ENCODE data around the gene KCTD5. TPM values are rescaled to one million over a fixed set of nuclear protein-coding genes. Genes with fewer than 3 reads are reported as not detected.
A peak's percentile ranks its signal among the peaks of the same experiment; 100 is the strongest.

KCTD5 gene
- total and polyA plus RNA-seq, 10 of the 15 experiments (the other 5 are each of a cell fraction or from before 2014, with no cell fraction given): 0.58 to 56.4 (median 37.3) TPM

- peak; percentile 76; the same call in 1 of the 2 replicates for TF ChIP-seq TCF3 (IDR thresholded peaks at IDR 0.05; ENCODE audit: borderline replicate concordance, insufficient read depth, low read depth, low read length)
- TF ChIP-seq NFIC (IDR thresholded peaks at IDR 0.05; ENCODE audit: low read depth, low read length): no peak
- peak; percentile 98 for TF ChIP-seq IKZF1 (conservative IDR thresholded peaks at IDR 0.05)
- TF ChIP-seq ZNF592 (IDR thresholded peaks at IDR 0.05): peak; percentile 30; the same call in 1 of the 2 replicates
- no peak; the same call in none of the 2 replicates for TF ChIP-seq DPF2 (IDR thresholded peaks at IDR 0.05)
- peak; percentile 84 for TF ChIP-seq POLR2A (IDR thresholded peaks at IDR 0.05; ENCODE audit: low read depth, low read length)
- TF ChIP-seq BACH1 (IDR thresholded peaks at IDR 0.05; ENCODE audit: borderline replicate concordance): peak; percentile 90
- no peak for TF ChIP-seq KDM1A (IDR thresholded peaks at IDR 0.05; ENCODE audit: borderline replicate concordance)
- TF ChIP-seq PRDM15 (CRISPR knock-in tag; IDR thresholded peaks at IDR 0.05): no peak
- TF ChIP-seq IKZF2 (IDR thresholded peaks at IDR 0.05): no peak
- 0 out of 2 replicates have a peak, but pooled peaks have one; percentile 41 for TF ChIP-seq STAT1 (conservative IDR thresholded peaks at IDR 0.05)
- TF ChIP-seq MTA2 (IDR thresholded peaks at IDR 0.05; ENCODE audit: low read depth): no peak
- TF ChIP-seq, protein P1, sequence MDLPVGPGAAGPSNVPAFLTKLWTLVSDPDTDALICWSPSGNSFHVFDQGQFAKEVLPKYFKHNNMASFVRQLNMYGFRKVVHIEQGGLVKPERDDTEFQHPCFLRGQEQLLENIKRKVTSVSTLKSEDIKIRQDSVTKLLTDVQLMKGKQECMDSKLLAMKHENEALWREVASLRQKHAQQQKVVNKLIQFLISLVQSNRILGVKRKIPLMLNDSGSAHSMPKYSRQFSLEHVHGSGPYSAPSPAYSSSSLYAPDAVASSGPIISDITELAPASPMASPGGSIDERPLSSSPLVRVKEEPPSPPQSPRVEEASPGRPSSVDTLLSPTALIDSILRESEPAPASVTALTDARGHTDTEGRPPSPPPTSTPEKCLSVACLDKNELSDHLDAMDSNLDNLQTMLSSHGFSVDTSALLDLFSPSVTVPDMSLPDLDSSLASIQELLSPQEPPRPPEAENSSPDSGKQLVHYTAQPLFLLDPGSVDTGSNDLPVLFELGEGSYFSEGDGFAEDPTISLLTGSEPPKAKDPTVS (IDR thresholded peaks at IDR 0.05; ENCODE audit: low read depth, low read length): no peak
- no peak for TF ChIP-seq RBBP5 (conservative IDR thresholded peaks at IDR 0.05)
- peak; percentile 28; the same call in 1 of the 2 replicates for TF ChIP-seq SIN3A (IDR thresholded peaks at IDR 0.05; ENCODE audit: low read depth, low read length)
- TF ChIP-seq ZBED1 (IDR thresholded peaks at IDR 0.05; ENCODE audit: borderline replicate concordance): no peak
- no peak for TF ChIP-seq KLF5 (IDR thresholded peaks at IDR 0.05; ENCODE audit: partially characterized antibody)
- TF ChIP-seq ZNF217 (IDR thresholded peaks at IDR 0.05): no peak; the same call in 1 of the 2 replicates
Observed at GRCh38 chr16:2752035-2752849, 69.9 kb downstream of the KCTD5 start, which contains the start of gene SRRM2 (continued).

Measured in GM12878 (cell line).